A204.1 (cell line): ENCODE data around the gene SELENOS.
"Not testable (repeated sequence)": the region's sequence is repeated elsewhere in the genome, so short reads cannot be mapped to it uniquely, and the experiment has no call there.

ENCODE experiments used
- FAIRE-seq: peaks from 2 replicates; lab custom pipeline; 2012; peaks lifted over from hg19 to GRCh38; lab: Jason Lieb, UNC

SELENOS gene

GRCh38 chr15:101309436-101310160 lies 32.3 kb upstream of the SELENOS start:
- FAIRE-seq: no peak

- FAIRE-seq: no peak
Observed at GRCh38 chr15:101308604-101309435, 31.5 kb upstream of the SELENOS start.

- no peak for FAIRE-seq
Observed at GRCh38 chr15:101307897-101308603, 30.8 kb upstream of the SELENOS start.

GRCh38 chr15:101307048-101307896 lies 30.0 kb upstream of the SELENOS start:
- no peak for FAIRE-seq

- FAIRE-seq: no peak
Observed at GRCh38 chr15:101306341-101307047, 29.2 kb upstream of the SELENOS start.

GRCh38 chr15:101305820-101306255 lies 28.6 kb upstream of the SELENOS start:
- FAIRE-seq: no peak

- no peak for FAIRE-seq
Observed at GRCh38 chr15:101303408-101303807, 26.1 kb upstream of the SELENOS start.

- FAIRE-seq: no peak
Observed at GRCh38 chr15:101296418-101297405, 19.4 kb upstream of the SELENOS start.

- FAIRE-seq: no peak
Observed at GRCh38 chr15:101295607-101296161, 18.4 kb upstream of the SELENOS start.

- FAIRE-seq: no peak
Observed at GRCh38 chr15:101294731-101295606, 17.7 kb upstream of the SELENOS start, which contains the start of gene SNRPA1. TSS of gene SNRPA1 (minus strand) at chr15:101295248. CDS start at chr15:101295178, 70 bp downstream.

GRCh38 chr15:101293122-101293521 lies 15.8 kb upstream of the SELENOS start:
- FAIRE-seq: no peak

GRCh38 chr15:101288905-101289513 lies 11.7 kb upstream of the SELENOS start:
- peak; percentile 11 for FAIRE-seq

- FAIRE-seq: not testable (repeated sequence)
Observed at GRCh38 chr15:101287342-101287741, 10.1 kb upstream of the SELENOS start.

GRCh38 chr15:101286471-101287114 lies 9.3 kb upstream of the SELENOS start:
- FAIRE-seq: peak; percentile 70

- FAIRE-seq: no peak
Observed at GRCh38 chr15:101283931-101284330, 6.6 kb upstream of the SELENOS start.

GRCh38 chr15:101280007-101280406 lies 2.7 kb upstream of the SELENOS start:
- FAIRE-seq: no peak

GRCh38 chr15:101277943-101278564 lies 769 bp upstream of the SELENOS start:
- no peak for FAIRE-seq
